SK-N-SH (cell line): ENCODE measurements around the gene AVPR2. TPM values are rescaled to one million over a fixed set of nuclear protein-coding genes. Genes with fewer than 3 reads are reported as not detected.

Experiments
- CTCF ChIA-PET: fragments of 300-600, 350-600 bp; formaldehyde crosslinking; extraction: SDS; loops from one replicate; lab custom pipeline; 2021; lab: Yijun Ruan, JAX
- POLR2A ChIA-PET: fragments of 350-600 bp; sonication (Branson Sonifier 250); formaldehyde crosslinking; extraction: SDS; loops from one replicate; lab custom pipeline; 2020; ENCODE audit warnings: antibody characterized with exemption, inconsistent platforms; lab: Yijun Ruan, JAX
- DNase-seq: peaks from one replicate; pipeline ENCODE4 v3.0.0; 2012
- H2AFZ ChIP-seq: fragments of 200-600 bp; sonication (generic); 2 replicates; pipeline ENCODE4 v1.8.1; 2016; ENCODE audit warnings: antibody characterized with exemption, mild to moderate bottlenecking, low read depth
- H3F3A ChIP-seq: fragments of 200-600 bp; sonication (generic); replicated peaks from 2 replicates; pipeline ENCODE3; 2016; ENCODE audit warnings: antibody characterized with exemption, mild to moderate bottlenecking; ENCODE audit not compliant: insufficient read depth
- H3K27ac ChIP-seq, 2 experiments: fragments of 200-500 bp in 1 of 2; fragments of 200-600 bp in 1 of 2; sonication (Bioruptor generic) in 1 of 2; sonication (generic), shearing (Covaris generic) in 1 of 2; 2 replicates each; pipeline versions ENCODE4 v1.5.1 to v1.6.1; 2014 to 2016; ENCODE audit warnings: low read depth in 2 of 2, inconsistent platforms in 1 of 2, low read length in 1 of 2, mild to moderate bottlenecking in 1 of 2, mixed read lengths in 1 of 2
- H3K27me3 ChIP-seq: fragments of 200-600 bp; sonication (generic), shearing (Covaris generic); 2 replicates; pipeline ENCODE4 v1.6.1; 2016; ENCODE audit warnings: mixed run types; ENCODE audit not compliant: insufficient read depth
- H3K36me3 ChIP-seq, 2 experiments: fragments of 200-500 bp in 1 of 2; fragments of 200-600 bp in 1 of 2; sonication (Bioruptor generic) in 1 of 2; sonication (generic) in 1 of 2; replicated peaks in 1 of 2; 2 replicates each; pipeline versions ENCODE3 to v1.5.1; 2014 to 2016; ENCODE audit warnings: low read length in 1 of 2, mild to moderate bottlenecking in 1 of 2; ENCODE audit not compliant: insufficient read depth in 2 of 2, control insufficient read depth in 1 of 2
- H3K4me1 ChIP-seq, 2 experiments: fragments of 200-500 bp in 1 of 2; fragments of 200-600 bp in 1 of 2; sonication (Bioruptor generic) in 1 of 2; sonication (generic), shearing (Covaris generic) in 1 of 2; 2 replicates each; pipeline versions ENCODE4 v1.5.1 to v1.6.1; 2014 to 2016; ENCODE audit warnings: low read depth in 1 of 2, low read length in 1 of 2, mixed run types in 1 of 2; ENCODE audit not compliant: insufficient read depth in 2 of 2, control insufficient read depth in 1 of 2
- H3K4me2 ChIP-seq: fragments of 200-600 bp; sonication (generic), shearing (Covaris generic); 2 replicates; pipeline ENCODE4 v1.6.1; 2017; ENCODE audit warnings: mixed run types
- H3K4me3 ChIP-seq, 2 experiments: fragments of 200-500 bp in 1 of 2; fragments of 200-600 bp in 1 of 2; sonication (Bioruptor generic) in 1 of 2; sonication (generic), shearing (Covaris generic) in 1 of 2; 2 replicates each; pipeline versions ENCODE4 v1.5.1 to v1.8.1; 2014 to 2016; ENCODE audit warnings: low read depth in 2 of 2, inconsistent platforms in 1 of 2, low read length in 1 of 2, mild to moderate bottlenecking in 1 of 2, mixed read lengths in 1 of 2, moderate library complexity in 1 of 2
- H3K79me2 ChIP-seq: fragments of 200-600 bp; sonication (generic); 2 replicates; pipeline ENCODE4 v1.8.1; 2017; ENCODE audit warnings: mild to moderate bottlenecking; ENCODE audit not compliant: insufficient read depth
- H3K9ac ChIP-seq: fragments of 200-600 bp; sonication (generic); 2 replicates; pipeline ENCODE4 v1.6.1; 2017; ENCODE audit warnings: mixed run types
- H3K9me2 ChIP-seq: fragments of 200-600 bp; sonication (generic); 2 replicates; pipeline ENCODE4 v1.6.1; 2017; ENCODE audit warnings: mixed run types
- H3K9me3 ChIP-seq: fragments of 200-600 bp; sonication (generic); 2 replicates; pipeline ENCODE4 v1.6.1; 2017; ENCODE audit warnings: mixed run types, mild to moderate bottlenecking, moderate library complexity
- H4K20me1 ChIP-seq: fragments of 200-600 bp; sonication (generic); 2 replicates; pipeline ENCODE4 v1.6.1; 2017; ENCODE audit warnings: mild to moderate bottlenecking, mixed run types; ENCODE audit not compliant: insufficient read depth
- CHD2 ChIP-seq: fragments of 150-350 bp; IDR thresholded peaks from 2 replicates; pipeline ENCODE4 v1.6.1; 2018; ENCODE audit warnings: low read length; ENCODE audit not compliant: partially characterized antibody
- FOSL2 ChIP-seq: IDR thresholded peaks from 2 replicates; pipeline ENCODE4 v1.4.0; 2012; ENCODE audit warnings: low read depth, mild to moderate bottlenecking, moderate library complexity, borderline replicate concordance
- GATA2 ChIP-seq: sonication (generic); formaldehyde crosslinking; IDR thresholded peaks from 2 replicates; pipeline ENCODE4 v1.5.0; 2020; ENCODE audit warnings: mild to moderate bottlenecking, missing genetic modification reagents
- JUND ChIP-seq: IDR thresholded peaks from 2 replicates; pipeline ENCODE4 v1.4.0; 2012
- MXI1 ChIP-seq: IDR thresholded peaks from 2 replicates; pipeline ENCODE4 v1.6.1; 2012; ENCODE audit warnings: mild to moderate bottlenecking, low read depth, low read length, improper control_type of control experiment
- NRF1 ChIP-seq: IDR thresholded peaks from 2 replicates; pipeline ENCODE4 v1.6.1; 2012; ENCODE audit warnings: low read depth, mild to moderate bottlenecking, low read length
- POLR2AphosphoS5 ChIP-seq: IDR thresholded peaks from 2 replicates; pipeline ENCODE4 v1.6.1; 2012; ENCODE audit warnings: low read depth, low read length
- TAF1 ChIP-seq: IDR thresholded peaks from 2 replicates; pipeline ENCODE4 v1.6.1; 2012; ENCODE audit warnings: low read depth, mild to moderate bottlenecking, low read length, moderate library complexity, borderline replicate concordance
- TCF12 ChIP-seq: IDR thresholded peaks from 2 replicates; pipeline ENCODE4 v1.4.0; 2012
- WGBS: methylation state at CpG from one replicate; pipeline ENCODE4 v1.1.6; 2017; ENCODE audit warnings: low lambda C conversion rate; 5-methylcytosine and 5-hydroxymethylcytosine counted together
- polyA plus RNA-seq, 3 experiments: library from polyadenylated mRNA; depleted of rRNA; stranded (reverse); fragments of >200 nt; gene quantifications; 2 replicates each; pipeline ENCODE4 v1.2.3, GENCODE V29; 2012
- TF ChIP-seq, protein P1 (sequence below): IDR thresholded peaks from 2 replicates; pipeline ENCODE4 v1.4.0; 2012; ENCODE audit warnings: low read depth, borderline replicate concordance
- TF ChIP-seq, protein P2 (sequence below): fragments of 150-350 bp; IDR thresholded peaks from 2 replicates; pipeline ENCODE4 v1.6.1; 2016; ENCODE audit warnings: mild to moderate bottlenecking, low read depth, low read length
- TF ChIP-seq, protein P3 (sequence below): fragments of 150-350 bp; IDR thresholded peaks from 2 replicates; pipeline ENCODE4 v1.6.1; 2017; ENCODE audit warnings: antibody characterized with exemption, low read length, low read depth, borderline replicate concordance

AVPR2 gene
- polyA plus RNA-seq, 1 of the 3 experiments (the other 2 are of a cell fraction) = not detected

DNA sequence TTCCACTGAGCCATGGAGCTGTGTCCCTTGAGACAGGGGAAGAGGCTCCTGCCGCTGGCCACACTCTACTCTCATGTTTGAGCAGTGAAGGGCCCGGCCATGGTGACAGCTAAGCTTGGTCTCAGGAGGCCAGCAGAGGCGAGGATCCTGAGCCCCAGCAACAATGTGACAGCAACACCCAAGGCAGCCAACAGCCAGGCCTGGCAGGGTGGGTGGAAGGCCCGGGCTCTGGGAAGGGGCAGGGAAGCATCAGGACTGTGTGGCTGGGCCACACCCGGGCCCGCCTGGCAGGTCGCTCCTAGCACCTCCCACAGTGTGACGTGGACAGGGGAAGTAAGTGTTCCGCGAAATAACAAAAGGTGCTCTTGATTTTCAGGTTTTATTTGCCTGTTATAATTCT lies 43.3 kb upstream of the AVPR2 start:
- Histone ChIP-seq H3K27ac (no peak overlapping the region), H3K79me2 (no peaks in the 10 kb centered on the region), H3K4me3 (no peak overlapping the region), H3K36me3 (no peaks in the 10 kb centered on the region), H3K27me3 (peaks cover 25% of the 10 kb centered on the region), H3K4me1 (no peaks in the 10 kb centered on the region), H3K9me3 (no peaks in the 10 kb centered on the region), H3F3A (no peaks in the 10 kb centered on the region), H2AFZ (no peak overlapping the region), H4K20me1 (no peaks in the 10 kb centered on the region), H3K9me2 (no peaks in the 10 kb centered on the region), H3K9ac (no peak overlapping the region), H3K4me2 (no peak overlapping the region)
- ChIA-PET CTCF (no interaction called here), POLR2A (no interaction called here)
- no peak for DNase-seq
- TF ChIP-seq MXI1 (no peak), POLR2AphosphoS5 (no peak), TAF1 (no peak), CHD2 (no peak), JUND (no peak), FOSL2 (no peak), GATA2 (CRISPR knock-in tag) (no peak)
- TF ChIP-seq, protein P1, sequence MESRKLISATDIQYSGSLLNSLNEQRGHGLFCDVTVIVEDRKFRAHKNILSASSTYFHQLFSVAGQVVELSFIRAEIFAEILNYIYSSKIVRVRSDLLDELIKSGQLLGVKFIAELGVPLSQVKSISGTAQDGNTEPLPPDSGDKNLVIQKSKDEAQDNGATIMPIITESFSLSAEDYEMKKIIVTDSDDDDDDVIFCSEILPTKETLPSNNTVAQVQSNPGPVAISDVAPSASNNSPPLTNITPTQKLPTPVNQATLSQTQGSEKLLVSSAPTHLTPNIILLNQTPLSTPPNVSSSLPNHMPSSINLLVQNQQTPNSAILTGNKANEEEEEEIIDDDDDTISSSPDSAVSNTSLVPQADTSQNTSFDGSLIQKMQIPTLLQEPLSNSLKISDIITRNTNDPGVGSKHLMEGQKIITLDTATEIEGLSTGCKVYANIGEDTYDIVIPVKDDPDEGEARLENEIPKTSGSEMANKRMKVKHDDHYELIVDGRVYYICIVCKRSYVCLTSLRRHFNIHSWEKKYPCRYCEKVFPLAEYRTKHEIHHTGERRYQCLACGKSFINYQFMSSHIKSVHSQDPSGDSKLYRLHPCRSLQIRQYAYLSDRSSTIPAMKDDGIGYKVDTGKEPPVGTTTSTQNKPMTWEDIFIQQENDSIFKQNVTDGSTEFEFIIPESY = no peak
- TF ChIP-seq, protein P2, sequence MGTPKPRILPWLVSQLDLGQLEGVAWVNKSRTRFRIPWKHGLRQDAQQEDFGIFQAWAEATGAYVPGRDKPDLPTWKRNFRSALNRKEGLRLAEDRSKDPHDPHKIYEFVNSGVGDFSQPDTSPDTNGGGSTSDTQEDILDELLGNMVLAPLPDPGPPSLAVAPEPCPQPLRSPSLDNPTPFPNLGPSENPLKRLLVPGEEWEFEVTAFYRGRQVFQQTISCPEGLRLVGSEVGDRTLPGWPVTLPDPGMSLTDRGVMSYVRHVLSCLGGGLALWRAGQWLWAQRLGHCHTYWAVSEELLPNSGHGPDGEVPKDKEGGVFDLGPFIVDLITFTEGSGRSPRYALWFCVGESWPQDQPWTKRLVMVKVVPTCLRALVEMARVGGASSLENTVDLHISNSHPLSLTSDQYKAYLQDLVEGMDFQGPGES = no peak
- WGBS = 71% methylated on average over 10 of the region's 10 CpGs

DNA sequence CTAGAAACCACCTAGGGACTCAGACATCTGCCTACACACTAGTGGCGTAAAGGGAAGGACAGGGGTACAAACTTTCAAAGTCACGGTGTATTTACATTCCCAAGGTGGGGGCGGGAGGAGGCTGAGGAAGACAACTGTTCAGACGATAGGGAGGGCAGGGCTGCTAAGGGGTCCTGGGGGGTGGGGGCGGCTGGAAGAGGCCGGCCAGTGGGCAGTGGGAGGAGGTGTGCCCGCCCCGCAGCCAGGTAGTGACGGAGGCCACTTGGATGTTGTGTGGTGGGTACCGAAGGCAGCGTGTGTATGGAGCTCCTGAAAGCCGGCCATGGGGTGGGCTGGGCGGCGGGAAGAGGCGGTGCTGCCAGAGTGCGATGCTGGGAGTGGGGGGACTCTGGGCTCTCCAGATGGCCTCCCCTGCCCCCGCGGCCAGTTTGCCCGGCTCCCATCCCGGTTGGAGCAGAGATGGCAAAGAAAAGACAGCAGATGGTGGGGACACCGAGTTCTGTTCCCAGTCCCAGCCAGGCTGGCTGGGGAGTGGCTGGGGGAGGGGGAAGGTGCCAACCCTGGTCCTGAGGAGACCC lies 42.7 kb upstream of the AVPR2 start:
- ChIA-PET CTCF (interaction anchor here (0.8 kb wide), 1 partner anchor 12 kb away, joined by 3 read pairs; no protein-coding TSS in a partner anchor), POLR2A (no interaction called here)
- H3K79me2 ChIP-seq = no peaks in the 10 kb centered on the region
- H3K9ac ChIP-seq = no peak overlapping the region
- peak; percentile 15 for DNase-seq
- H3K4me1 ChIP-seq = no peaks in the 10 kb centered on the region
- no peaks in the 10 kb centered on the region for H3K36me3 ChIP-seq
- no peaks in the 10 kb centered on the region for H3F3A ChIP-seq
- WGBS = 73% methylated on average over 12 of the region's 21 CpGs
- H4K20me1 ChIP-seq = no peaks in the 10 kb centered on the region
- no peak overlapping the region for H2AFZ ChIP-seq
- no peak overlapping the region for H3K27ac ChIP-seq
- no peak overlapping the region; a peak in 1 of 4 replicates for H3K4me3 ChIP-seq
- H3K9me3 ChIP-seq = no peaks in the 10 kb centered on the region
- no peak overlapping the region for H3K4me2 ChIP-seq
- H3K9me2 ChIP-seq = no peaks in the 10 kb centered on the region
- TF ChIP-seq TCF12 (no peak), POLR2AphosphoS5 (no peak), NRF1 (no peak)
- TF ChIP-seq, protein P3, sequence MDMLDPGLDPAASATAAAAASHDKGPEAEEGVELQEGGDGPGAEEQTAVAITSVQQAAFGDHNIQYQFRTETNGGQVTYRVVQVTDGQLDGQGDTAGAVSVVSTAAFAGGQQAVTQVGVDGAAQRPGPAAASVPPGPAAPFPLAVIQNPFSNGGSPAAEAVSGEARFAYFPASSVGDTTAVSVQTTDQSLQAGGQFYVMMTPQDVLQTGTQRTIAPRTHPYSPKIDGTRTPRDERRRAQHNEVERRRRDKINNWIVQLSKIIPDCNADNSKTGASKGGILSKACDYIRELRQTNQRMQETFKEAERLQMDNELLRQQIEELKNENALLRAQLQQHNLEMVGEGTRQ = no peak
- TF ChIP-seq, all 33 proteins: peak for 0
- peaks cover 22% of the 10 kb centered on the region for H3K27me3 ChIP-seq
